CD4-positive, CD25-positive, alpha-beta regulatory T cell (primary cell): ENCODE data around the gene IRX3. TPM values are rescaled to one million over a fixed set of nuclear protein-coding genes. Genes with fewer than 3 reads are reported as not detected.

Experiments used
- ATAC-seq, 2 donors: fragments of 150-1000 bp; cut with Tn5 transposase; one replicate each; pipeline ENCODE4 v1.10.0; 2021; ENCODE audit warnings: low read depth in 2 of 2, moderate number of reproducible peaks in 2 of 2, moderate library complexity in 1 of 2
- DNase-seq, 3 donors: peaks; one replicate each; pipeline versions ENCODE4 v3.0.0 to v3.0.0-alpha.2; 2012 to 2022; ENCODE audit warnings: mixed read lengths in 1 of 3
- H3K27ac ChIP-seq: one replicate; pipeline ENCODE4 v1.7.0; 2013; ENCODE audit warnings: mild to moderate bottlenecking, low read length; ENCODE audit not compliant: insufficient read depth, poor library complexity, severe bottlenecking
- H3K27me3 ChIP-seq: one replicate; pipeline ENCODE4 v1.7.0; 2013; ENCODE audit warnings: low read length; ENCODE audit not compliant: control insufficient read depth, insufficient read depth
- H3K36me3 ChIP-seq: one replicate; pipeline ENCODE4 v1.7.0; 2013; ENCODE audit warnings: mild to moderate bottlenecking, low read length, moderate library complexity; ENCODE audit not compliant: control insufficient read depth, insufficient read depth
- H3K4me1 ChIP-seq: 2 replicates; pipeline ENCODE4 v1.7.0; 2013; ENCODE audit warnings: mild to moderate bottlenecking, low read length; ENCODE audit not compliant: insufficient read depth, control insufficient read depth, poor library complexity, severe bottlenecking
- H3K4me3 ChIP-seq: one replicate; pipeline ENCODE4 v1.7.0; 2013; ENCODE audit warnings: low read depth, mild to moderate bottlenecking, low read length, moderate library complexity
- H3K9me3 ChIP-seq, 2 experiments: 1 replicate in 1 of 2; 2 replicates in 1 of 2; pipeline ENCODE4 v1.7.0; 2013; ENCODE audit warnings: low read length in 2 of 2, mild to moderate bottlenecking in 1 of 2, moderate library complexity in 1 of 2; ENCODE audit not compliant: control insufficient read depth in 2 of 2
- H3K27ac Mint-ChIP-seq, 3 donors: one replicate each; pipeline ENCODE4 v1.8.0; 2020 to 2022; ENCODE audit warnings: mild to moderate bottlenecking in 3 of 3, mixed read lengths in 3 of 3, moderate library complexity in 2 of 3
- H3K27me3 Mint-ChIP-seq: one replicate; pipeline ENCODE4 v1.8.0; 2022; ENCODE audit warnings: mild to moderate bottlenecking, mixed read lengths
- H3K36me3 Mint-ChIP-seq: one replicate; pipeline ENCODE4 v1.8.0; 2020; ENCODE audit warnings: mixed read lengths
- H3K4me1 Mint-ChIP-seq, 4 donors: one replicate each; pipeline ENCODE4 v1.8.0; 2020 to 2022; ENCODE audit warnings: mixed read lengths in 4 of 4, mild to moderate bottlenecking in 1 of 4
- H3K4me3 Mint-ChIP-seq, 4 donors: one replicate each; pipeline ENCODE4 v1.8.0; 2020 to 2022; ENCODE audit warnings: mild to moderate bottlenecking in 4 of 4, mixed read lengths in 4 of 4, moderate library complexity in 3 of 4
- H3K9me3 Mint-ChIP-seq, 7 donors: one replicate each; pipeline ENCODE4 v1.8.0; 2020 to 2022; ENCODE audit warnings: mixed read lengths in 7 of 7, mild to moderate bottlenecking in 3 of 7, moderate library complexity in 2 of 7
- polyA plus RNA-seq, 4 donors: library from polyadenylated mRNA; unstranded; fragments of 300-500 nt; fragmentation: Illumina TruSeq; gene quantifications; one replicate each; pipeline ENCODE4 v1.2.3, GENCODE V29; 2021
- total RNA-seq: library from RNA; stranded (reverse); gene quantifications from one replicate; pipeline ENCODE4 v1.2.3, GENCODE V29; 2022

Gene IRX3
- total and polyA plus RNA-seq, 5 donors from 2014 or later, result not detected

DNA sequence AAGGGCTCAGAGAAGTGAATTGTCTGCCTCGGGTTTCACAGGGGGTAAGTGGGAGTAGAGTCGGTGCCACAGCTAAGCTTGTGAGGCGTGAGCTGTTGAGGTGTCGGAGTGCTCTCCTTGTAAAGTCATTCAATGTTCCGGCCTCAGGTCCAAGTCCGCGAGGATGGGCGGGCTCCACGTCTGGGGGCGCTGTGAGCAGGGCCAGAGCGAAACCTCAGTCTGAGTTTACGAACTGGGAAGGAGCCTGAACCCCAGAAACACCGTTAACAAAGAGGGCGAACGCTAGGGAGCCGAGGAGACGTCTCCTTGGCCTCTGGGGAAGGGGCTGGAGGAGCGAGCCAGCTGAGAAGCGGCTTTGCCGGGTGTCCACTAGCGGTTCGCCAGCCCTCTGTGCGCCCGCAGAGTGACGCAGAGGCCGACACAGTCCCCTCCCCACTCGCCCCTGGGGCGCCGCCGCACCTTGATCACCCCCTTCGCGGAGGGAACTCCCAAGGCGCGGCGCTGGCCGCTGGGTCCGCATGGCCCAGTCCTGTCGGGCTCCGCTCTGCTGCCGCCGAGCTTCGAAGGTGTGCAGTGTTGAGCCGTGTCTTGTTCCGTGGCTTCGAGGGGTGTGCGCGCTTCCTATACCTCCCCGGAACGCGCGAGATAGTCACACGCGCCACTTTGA, 4.9 kb downstream of the IRX3 start:
- Mint-ChIP-seq H3K36me3 (no peaks in the 10 kb centered on the region), H3K9me3 (peaks cover 0 to 4% (median 0%) of the 10 kb centered on the region in 7 donors), H3K4me1 (peaks cover 4 to 20% (median 16%) of the 10 kb centered on the region in 4 donors), H3K4me3 (no peak overlapping the region), H3K27me3 (peaks cover 62% of the 10 kb centered on the region), H3K27ac (no peak overlapping the region)
- Histone ChIP-seq H3K27me3 (peaks cover 15% of the 10 kb centered on the region), H3K9me3 (no peaks in the 10 kb centered on the region), H3K27ac (no peak overlapping the region), H3K4me3 (no peak overlapping the region), H3K4me1 (peaks cover 11% of the 10 kb centered on the region), H3K36me3 (no peaks in the 10 kb centered on the region)
- ATAC-seq, result no peak
- no peak for DNase-seq

DNA sequence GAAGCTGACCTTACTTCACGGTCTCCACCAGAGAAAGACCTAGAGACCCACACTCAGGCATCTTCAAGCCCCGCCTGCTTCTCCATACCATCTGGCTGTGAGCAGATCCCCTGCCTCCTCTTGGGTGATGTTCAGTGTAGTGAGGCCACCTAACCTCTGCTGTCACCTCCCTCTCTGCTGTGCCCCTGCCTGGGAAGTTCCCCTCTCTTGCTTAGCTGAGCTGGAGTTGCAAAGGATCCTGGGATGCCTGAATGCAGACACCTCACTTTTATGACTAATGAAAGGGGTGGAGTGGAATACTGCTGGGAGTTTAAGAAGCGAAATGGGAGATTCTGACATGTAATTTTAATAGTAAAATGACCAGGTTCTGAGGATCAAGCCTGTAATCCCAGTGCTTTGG, 5.8 kb downstream of the IRX3 start:
- peaks cover 57% of the 10 kb centered on the region for H3K27me3 Mint-ChIP-seq
- peaks cover 0 to 4% (median 0%) of the 10 kb centered on the region in 7 donors for H3K9me3 Mint-ChIP-seq
- H3K4me3 Mint-ChIP-seq, result no peak overlapping the region
- no peak overlapping the region for H3K27ac ChIP-seq
- ATAC-seq, result no peak
- no peaks in the 10 kb centered on the region for H3K9me3 ChIP-seq
- no peaks in the 10 kb centered on the region for H3K36me3 ChIP-seq
- no peaks in the 10 kb centered on the region for H3K36me3 Mint-ChIP-seq
- no peak overlapping the region for H3K27ac Mint-ChIP-seq
- H3K27me3 ChIP-seq, result peaks cover 15% of the 10 kb centered on the region
- peaks cover 4 to 16% (median 15%) of the 10 kb centered on the region in 4 donors for H3K4me1 Mint-ChIP-seq
- no peak overlapping the region for H3K4me3 ChIP-seq
- DNase-seq, result no peak
- peaks cover 10% of the 10 kb centered on the region for H3K4me1 ChIP-seq

DNA sequence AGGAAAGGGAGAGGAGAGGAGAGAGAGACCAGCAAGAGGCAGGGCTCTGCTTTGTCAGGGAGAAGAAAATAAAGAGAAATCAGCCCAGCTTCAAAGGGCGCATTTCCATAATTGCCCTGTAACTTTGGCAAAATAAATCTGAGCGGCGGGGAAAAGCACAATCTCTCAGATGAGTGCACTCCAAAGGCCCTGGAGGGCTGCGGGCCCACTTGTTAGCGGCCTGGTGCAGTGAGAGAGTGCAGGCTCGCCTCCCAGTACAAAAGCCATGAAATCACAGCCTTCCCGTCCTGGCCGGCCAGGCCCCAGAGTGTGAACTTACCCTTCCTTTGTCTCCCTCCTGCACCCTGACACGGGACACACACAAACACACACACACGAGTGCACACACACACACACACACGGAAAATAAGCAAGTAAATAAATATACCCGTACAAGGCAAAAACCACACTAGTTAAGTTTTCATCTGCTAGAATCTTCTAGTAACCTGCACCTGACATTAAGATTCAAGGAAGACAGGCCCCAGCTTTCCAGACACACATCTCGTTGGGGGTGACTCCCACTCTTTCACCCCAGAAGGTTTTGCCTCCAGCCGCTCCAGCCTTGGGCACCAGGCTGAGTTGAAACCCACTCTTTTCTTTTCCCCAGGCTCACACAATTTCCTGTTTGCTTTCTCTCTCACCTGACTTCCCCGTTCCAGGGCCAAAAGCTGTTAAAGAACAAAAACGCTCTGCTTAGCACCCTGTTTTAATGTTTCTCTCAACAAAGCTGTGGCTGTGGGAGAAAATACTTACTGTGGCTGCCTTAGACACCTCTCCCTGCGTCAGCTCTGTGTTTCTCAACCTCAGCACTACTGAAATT, 8.5 kb downstream of the IRX3 start:
- peaks cover 0 to 6% (median 4%) of the 10 kb centered on the region in 4 donors for H3K4me1 Mint-ChIP-seq
- Histone ChIP-seq H3K9me3 (no peaks in the 10 kb centered on the region), H3K36me3 (no peaks in the 10 kb centered on the region), H3K27ac (no peak overlapping the region), H3K27me3 (peaks cover 16% of the 10 kb centered on the region), H3K4me1 (peaks cover 2% of the 10 kb centered on the region), H3K4me3 (no peak overlapping the region)
- H3K4me3 Mint-ChIP-seq, result no peak overlapping the region
- H3K27ac Mint-ChIP-seq, result no peak overlapping the region
- ATAC-seq (no peak), DNase-seq (no peak)
- no peaks in the 10 kb centered on the region for H3K36me3 Mint-ChIP-seq
- peaks cover 0 to 1% (median 0%) of the 10 kb centered on the region in 7 donors for H3K9me3 Mint-ChIP-seq
- H3K27me3 Mint-ChIP-seq, result peaks cover 44% of the 10 kb centered on the region

DNA sequence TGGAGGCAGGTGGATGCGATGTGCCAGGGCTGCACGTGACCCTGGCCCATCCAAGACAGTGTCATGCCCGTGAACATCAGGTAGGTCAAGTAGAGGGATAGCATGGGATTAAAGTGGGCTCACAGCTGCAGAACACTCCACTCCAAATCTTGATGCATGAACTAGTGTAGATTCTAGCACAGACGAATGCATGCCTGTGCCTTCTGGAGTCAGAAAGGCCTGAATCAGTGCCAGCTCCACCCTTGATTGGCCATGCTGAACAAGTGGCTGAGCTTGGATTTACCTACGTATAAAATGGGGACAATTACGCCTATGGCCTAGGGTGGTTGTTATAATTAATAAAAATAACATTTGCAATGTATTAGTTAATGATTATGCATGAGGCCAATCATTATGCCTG, 10.6 kb downstream of the IRX3 start:
- no peak overlapping the region for H3K4me3 ChIP-seq
- no peaks in the 10 kb centered on the region for H3K9me3 ChIP-seq
- Mint-ChIP-seq H3K27ac (no peak overlapping the region), H3K4me1 (peaks cover 0 to 1% (median 0%) of the 10 kb centered on the region in 4 donors), H3K9me3 (peaks cover 0 to 1% (median 0%) of the 10 kb centered on the region in 7 donors), H3K36me3 (no peaks in the 10 kb centered on the region), H3K27me3 (peaks cover 30% of the 10 kb centered on the region), H3K4me3 (no peak overlapping the region)
- no peaks in the 10 kb centered on the region for H3K4me1 ChIP-seq
- H3K27me3 ChIP-seq, result peaks cover 12% of the 10 kb centered on the region
- H3K27ac ChIP-seq, result no peak overlapping the region
- H3K36me3 ChIP-seq, result no peaks in the 10 kb centered on the region
- ATAC-seq, result no peak
- DNase-seq, result no peak

- Mint-ChIP-seq H3K27me3 (peaks cover 7% of the 10 kb centered on the region), H3K36me3 (no peaks in the 10 kb centered on the region), H3K27ac (no peak overlapping the region), H3K4me1 (peaks cover 0 to 1% (median 0%) of the 10 kb centered on the region in 4 donors), H3K9me3 (peaks cover 0 to 3% (median 0%) of the 10 kb centered on the region in 7 donors), H3K4me3 (no peak overlapping the region)
- no peaks in the 10 kb centered on the region for H3K9me3 ChIP-seq
- no peak for ATAC-seq
- DNase-seq, result no peak
- H3K27me3 ChIP-seq, result peaks cover 3% of the 10 kb centered on the region
- no peak overlapping the region for H3K4me3 ChIP-seq
- no peaks in the 10 kb centered on the region for H3K36me3 ChIP-seq
- no peaks in the 10 kb centered on the region for H3K4me1 ChIP-seq
- no peak overlapping the region for H3K27ac ChIP-seq
Observed at GRCh38 chr16:54273566-54273965, 13.0 kb downstream of the IRX3 start.

- H3K4me1 ChIP-seq, result no peaks in the 10 kb centered on the region
- peaks cover 4% of the 10 kb centered on the region for H3K27me3 ChIP-seq
- Mint-ChIP-seq H3K9me3 (peaks cover 0 to 3% (median 0%) of the 10 kb centered on the region in 7 donors), H3K4me3 (no peak overlapping the region), H3K4me1 (no peaks in the 10 kb centered on the region), H3K27me3 (no peaks in the 10 kb centered on the region), H3K36me3 (no peaks in the 10 kb centered on the region), H3K27ac (no peak overlapping the region)
- H3K36me3 ChIP-seq, result no peaks in the 10 kb centered on the region
- ATAC-seq, result no peak
- no peak overlapping the region for H3K4me3 ChIP-seq
- H3K9me3 ChIP-seq, result no peaks in the 10 kb centered on the region
- H3K27ac ChIP-seq, result no peak overlapping the region
- DNase-seq, result no peak
Observed at GRCh38 chr16:54270711-54271110, 15.9 kb downstream of the IRX3 start.

GRCh38 chr16:54269461-54269860, 17.1 kb downstream of the IRX3 start:
- Mint-ChIP-seq H3K9me3 (peaks cover 0 to 4% (median 0%) of the 10 kb centered on the region in 7 donors), H3K27ac (no peak overlapping the region), H3K4me3 (no peak overlapping the region), H3K27me3 (no peaks in the 10 kb centered on the region), H3K4me1 (no peaks in the 10 kb centered on the region), H3K36me3 (no peaks in the 10 kb centered on the region)
- Histone ChIP-seq H3K36me3 (no peaks in the 10 kb centered on the region), H3K4me3 (no peak overlapping the region), H3K27ac (no peak overlapping the region), H3K27me3 (peaks cover 2% of the 10 kb centered on the region), H3K4me1 (no peaks in the 10 kb centered on the region), H3K9me3 (no peaks in the 10 kb centered on the region)
- no peak for ATAC-seq
- no peak for DNase-seq
